Neural cell (in vitro differentiated cells): ENCODE results near the gene TYK2. TPM values are rescaled to one million over a fixed set of nuclear protein-coding genes. Genes with fewer than 3 reads are reported as not detected.

Experiments
- H2AFZ ChIP-seq: fragments of 200-600, 300-800 bp; sonication (generic), shearing (Covaris generic); 2 replicates; pipeline ENCODE4 v1.6.0; 2014; ENCODE audit warnings: low read depth, mild to moderate bottlenecking, antibody characterized with exemption, low read length, moderate library complexity
- H3F3A ChIP-seq: fragments of 200-600 bp; shearing (Covaris generic); 2 replicates; pipeline ENCODE4 v1.6.1; 2016; ENCODE audit warnings: mild to moderate bottlenecking, moderate library complexity, mixed read lengths, antibody characterized with exemption, low read length; ENCODE audit not compliant: insufficient read depth, poor library complexity, severe bottlenecking
- H3K27ac ChIP-seq: fragments of 200-600, 300-800 bp; sonication (generic), shearing (Covaris generic); 2 replicates; pipeline ENCODE4 v1.5.1; 2014; ENCODE audit warnings: mild to moderate bottlenecking, low read length, moderate library complexity
- H3K27me3 ChIP-seq: fragments of 300-800, 200-600 bp; sonication (generic), shearing (Covaris generic); 2 replicates; pipeline ENCODE4 v1.6.0; 2014; ENCODE audit warnings: mild to moderate bottlenecking, low read depth, low read length, moderate library complexity; ENCODE audit not compliant: insufficient read depth
- H3K36me3 ChIP-seq: fragments of 300-800, 200-600 bp; sonication (generic), shearing (Covaris generic); 2 replicates; pipeline ENCODE4 v1.5.1; 2014; ENCODE audit warnings: mild to moderate bottlenecking, antibody characterized with exemption, low read length, moderate library complexity; ENCODE audit not compliant: insufficient read depth
- H3K4me2 ChIP-seq: fragments of 300-800, 200-600 bp; sonication (generic), shearing (Covaris generic); 2 replicates; pipeline ENCODE4 v1.6.0; 2014; ENCODE audit warnings: mild to moderate bottlenecking, low read length
- H3K4me3 ChIP-seq: fragments of 300-800, 200-600 bp; sonication (generic), shearing (Covaris generic); 2 replicates; pipeline ENCODE4 v1.5.1; 2014; ENCODE audit warnings: mild to moderate bottlenecking, low read length, moderate library complexity
- H3K79me2 ChIP-seq: fragments of 200-600 bp; shearing (Covaris generic); replicated peaks from 2 replicates; pipeline ENCODE4 v1.6.0; 2014; ENCODE audit warnings: mild to moderate bottlenecking, low read length, moderate library complexity; ENCODE audit not compliant: insufficient read depth
- H3K9ac ChIP-seq: fragments of 300-800, 200-600 bp; sonication (generic), shearing (Covaris generic); 2 replicates; pipeline ENCODE4 v1.6.1; 2016; ENCODE audit warnings: mild to moderate bottlenecking, low read length, mixed read lengths
- H3K9me2 ChIP-seq: fragments of 200-600 bp; shearing (Covaris generic); 2 replicates; pipeline ENCODE4 v1.6.1; 2016; ENCODE audit warnings: mild to moderate bottlenecking, low read length, mixed read lengths; ENCODE audit not compliant: insufficient read depth
- H3K9me3 ChIP-seq: fragments of 200-600, 300-800 bp; sonication (generic), shearing (Covaris generic); 2 replicates; pipeline ENCODE4 v1.6.1; 2016; ENCODE audit warnings: mild to moderate bottlenecking, mixed run types, low read length, moderate library complexity, mixed read lengths
- H4K20me1 ChIP-seq: fragments of 200-600 bp; shearing (Covaris generic); 2 replicates; pipeline ENCODE4 v1.6.1; 2016; ENCODE audit warnings: mild to moderate bottlenecking, mixed run types; ENCODE audit not compliant: insufficient read depth
- EP300 ChIP-seq: fragments of 450-650 bp; conservative IDR thresholded peaks from 2 replicates; pipeline ENCODE4 v1.6.1; 2014; ENCODE audit warnings: antibody characterized with exemption, mild to moderate bottlenecking, moderate library complexity; ENCODE audit not compliant: poor library complexity, severe bottlenecking
- EZH2 ChIP-seq: fragments of 200-600, 300-800 bp; shearing (Covaris generic), sonication (generic); IDR thresholded peaks from 2 replicates; pipeline ENCODE4 v1.6.1; 2014; ENCODE audit warnings: antibody characterized with exemption, low read length, borderline replicate concordance, mild to moderate bottlenecking; ENCODE audit not compliant: insufficient read depth, poor library complexity, severe bottlenecking
- MXI1 ChIP-seq: fragments of 450-650 bp; conservative IDR thresholded peaks from 2 replicates; pipeline ENCODE4 v1.6.1; 2014; ENCODE audit warnings: antibody characterized with exemption, mild to moderate bottlenecking; ENCODE audit not compliant: poor library complexity, severe bottlenecking
- POLR2AphosphoS5 ChIP-seq: IDR thresholded peaks from 2 replicates; pipeline ENCODE4 v1.6.1; 2012
- RAD21 ChIP-seq: fragments of 450-650 bp; conservative IDR thresholded peaks from 2 replicates; pipeline ENCODE4 v1.6.1; 2014; ENCODE audit warnings: antibody characterized with exemption, mild to moderate bottlenecking, moderate library complexity
- REST ChIP-seq: IDR thresholded peaks from 2 replicates; pipeline ENCODE4 v1.6.1; 2012; ENCODE audit warnings: borderline replicate concordance
- SMC3 ChIP-seq: fragments of 450-650 bp; conservative IDR thresholded peaks from 2 replicates; pipeline ENCODE4 v1.6.1; 2014; ENCODE audit warnings: antibody characterized with exemption, mild to moderate bottlenecking, moderate library complexity; ENCODE audit not compliant: poor library complexity
- TAF1 ChIP-seq: IDR thresholded peaks from 2 replicates; pipeline ENCODE4 v1.6.1; 2012; ENCODE audit warnings: low read depth
- polyA plus RNA-seq: library from polyadenylated mRNA; depleted of rRNA; stranded (reverse); fragments of >200 nt; gene quantifications from 2 replicates; pipeline ENCODE4 v1.2.3, GENCODE V29; 2014
- TF ChIP-seq, protein P1 (sequence below): fragments of 450-650 bp; IDR thresholded peaks from 2 replicates; pipeline ENCODE4 v1.5.1; 2014; ENCODE audit warnings: antibody characterized with exemption, mild to moderate bottlenecking, moderate library complexity; ENCODE audit not compliant: poor library complexity, severe bottlenecking

TYK2 gene
- polyA plus RNA-seq, 1 donor from 2014 or later: 95.8 TPM

DNA sequence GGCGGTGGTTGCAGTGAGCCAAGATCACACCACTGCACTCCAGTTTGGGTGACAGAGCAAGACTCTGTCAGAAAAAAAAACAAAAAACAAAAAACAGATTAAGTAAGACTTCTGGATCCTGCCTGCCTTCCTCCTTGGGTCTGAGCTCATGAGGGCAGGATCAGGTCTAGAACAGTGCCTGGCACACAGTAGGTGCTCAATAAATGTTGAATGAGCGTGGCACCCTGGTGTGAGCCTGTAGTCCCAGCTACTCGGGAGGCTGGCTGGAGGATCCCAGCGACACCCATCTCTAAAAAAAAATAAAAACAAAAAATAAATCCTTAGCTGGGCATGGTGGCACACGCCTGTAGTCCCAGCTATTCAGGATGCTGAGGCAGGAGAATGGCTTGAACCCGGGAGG is 25.8 kb upstream of the TYK2 start:
- Histone ChIP-seq H3K27ac (no peak overlapping the region), H3K36me3 (no peaks in the 10 kb centered on the region), H3K9me2 (no peaks in the 10 kb centered on the region), H3F3A (no peaks in the 10 kb centered on the region), H3K27me3 (no peaks in the 10 kb centered on the region), H3K4me3 (no peak overlapping the region), H3K4me2 (no peak overlapping the region), H3K9ac (no peak overlapping the region), H4K20me1 (no peaks in the 10 kb centered on the region), H2AFZ (no peak overlapping the region), H3K79me2 (peaks cover 18% of the 10 kb centered on the region), H3K9me3 (no peaks in the 10 kb centered on the region)
- TF ChIP-seq POLR2AphosphoS5 (no peak), SMC3 (no peak), EZH2 (no peak), MXI1 (no peak), TAF1 (no peak), EP300 (no peak), REST (no peak), RAD21 (no peak)
- TF ChIP-seq, protein P1, sequence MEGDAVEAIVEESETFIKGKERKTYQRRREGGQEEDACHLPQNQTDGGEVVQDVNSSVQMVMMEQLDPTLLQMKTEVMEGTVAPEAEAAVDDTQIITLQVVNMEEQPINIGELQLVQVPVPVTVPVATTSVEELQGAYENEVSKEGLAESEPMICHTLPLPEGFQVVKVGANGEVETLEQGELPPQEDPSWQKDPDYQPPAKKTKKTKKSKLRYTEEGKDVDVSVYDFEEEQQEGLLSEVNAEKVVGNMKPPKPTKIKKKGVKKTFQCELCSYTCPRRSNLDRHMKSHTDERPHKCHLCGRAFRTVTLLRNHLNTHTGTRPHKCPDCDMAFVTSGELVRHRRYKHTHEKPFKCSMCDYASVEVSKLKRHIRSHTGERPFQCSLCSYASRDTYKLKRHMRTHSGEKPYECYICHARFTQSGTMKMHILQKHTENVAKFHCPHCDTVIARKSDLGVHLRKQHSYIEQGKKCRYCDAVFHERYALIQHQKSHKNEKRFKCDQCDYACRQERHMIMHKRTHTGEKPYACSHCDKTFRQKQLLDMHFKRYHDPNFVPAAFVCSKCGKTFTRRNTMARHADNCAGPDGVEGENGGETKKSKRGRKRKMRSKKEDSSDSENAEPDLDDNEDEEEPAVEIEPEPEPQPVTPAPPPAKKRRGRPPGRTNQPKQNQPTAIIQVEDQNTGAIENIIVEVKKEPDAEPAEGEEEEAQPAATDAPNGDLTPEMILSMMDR: no peak

DNA sequence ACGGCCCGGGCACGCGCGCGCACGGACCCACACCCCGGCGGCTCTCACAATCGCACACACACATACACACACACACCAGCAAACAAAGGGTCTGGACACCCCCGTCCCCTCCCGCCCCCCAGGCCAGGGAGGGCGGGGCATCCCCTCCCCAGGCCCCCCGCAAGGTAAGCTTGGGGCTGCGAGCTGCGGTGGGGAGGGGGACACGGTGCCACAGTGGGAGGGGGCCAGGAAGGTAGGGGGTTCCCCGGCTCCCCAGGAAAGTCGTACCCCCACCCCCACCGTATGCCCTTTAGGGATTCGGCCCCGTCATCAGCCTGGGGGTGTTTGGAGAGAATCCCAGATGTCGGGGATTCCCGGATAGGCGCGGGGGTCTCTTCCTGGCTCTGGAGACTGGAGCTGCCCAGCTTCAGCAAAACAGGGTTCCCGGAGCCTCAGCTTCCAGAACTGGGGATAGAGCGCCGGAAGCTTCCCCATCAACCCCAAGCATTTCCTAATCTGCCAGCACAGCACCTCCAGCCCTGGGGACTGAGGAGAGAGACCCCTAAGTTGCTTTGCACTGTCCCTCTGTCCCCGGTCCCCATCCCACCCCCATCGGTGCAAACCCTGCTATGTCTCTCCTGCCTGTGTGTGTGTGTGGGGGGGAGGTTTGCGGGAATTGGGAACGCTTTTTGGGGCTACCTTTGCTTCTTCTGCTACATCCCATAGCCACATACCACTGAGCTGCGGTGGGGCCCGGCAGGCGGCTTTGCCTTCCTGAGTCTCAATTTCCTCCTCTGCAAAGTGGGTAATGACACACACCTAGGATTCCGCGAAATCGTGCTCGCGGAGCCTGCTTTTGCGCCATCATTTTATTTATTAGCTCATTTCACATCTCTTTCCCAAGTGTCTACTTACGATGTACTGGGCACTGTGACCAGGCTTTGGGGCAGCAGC is 24.8 kb upstream of the TYK2 start:
- H4K20me1 ChIP-seq: no peaks in the 10 kb centered on the region
- peaks cover 21% of the 10 kb centered on the region for H3K79me2 ChIP-seq
- H3K4me2 ChIP-seq: peak overlapping the region; percentile 61
- no peak for TF ChIP-seq EZH2
- TF ChIP-seq TAF1: no peak
- no peak for TF ChIP-seq EP300
- no peaks in the 10 kb centered on the region for H3K36me3 ChIP-seq
- no peaks in the 10 kb centered on the region for H3K27me3 ChIP-seq
- no peaks in the 10 kb centered on the region for H3K9me2 ChIP-seq
- peak overlapping the region; percentile 95 for H3K27ac ChIP-seq
- peak overlapping the region; percentile 99 for H3K4me3 ChIP-seq
- H2AFZ ChIP-seq: peak overlapping the region; percentile 80
- no peaks in the 10 kb centered on the region for H3K9me3 ChIP-seq
- no peaks in the 10 kb centered on the region for H3F3A ChIP-seq
- peak overlapping the region; percentile 97 for H3K9ac ChIP-seq
